Hepatocyte (in vitro differentiated cells): ENCODE results near the gene RASGRP3. TPM values are rescaled to one million over a fixed set of nuclear protein-coding genes. Genes with fewer than 3 reads are reported as not detected.

Experiments
- DNase-seq: peaks from one replicate; pipeline ENCODE4 v3.0.0-alpha.2; 2016; ENCODE audit warnings: low spot score
- H2AFZ ChIP-seq: fragments of 200-600 bp; sonication (generic); 2 replicates; pipeline ENCODE4 v1.6.0; 2016; ENCODE audit warnings: antibody characterized with exemption, mild to moderate bottlenecking
- H3K27ac ChIP-seq: fragments of 200-600 bp; sonication (generic); 2 replicates; pipeline ENCODE4 v1.5.1; 2016; ENCODE audit warnings: mild to moderate bottlenecking
- H3K27me3 ChIP-seq: fragments of 200-600 bp; sonication (generic); 2 replicates; pipeline ENCODE4 v1.6.1; 2016
- H3K36me3 ChIP-seq: fragments of 200-600 bp; sonication (generic); replicated peaks from 2 replicates; pipeline ENCODE4 v1.5.1; 2016; ENCODE audit warnings: low read depth; ENCODE audit not compliant: insufficient read depth
- H3K4me1 ChIP-seq: fragments of 200-600 bp; sonication (generic); 2 replicates; pipeline ENCODE4 v1.5.1; 2016; ENCODE audit warnings: mild to moderate bottlenecking, moderate library complexity; ENCODE audit not compliant: insufficient read depth
- H3K4me2 ChIP-seq: fragments of 200-600 bp; sonication (generic); 2 replicates; pipeline ENCODE4 v1.6.0; 2016
- H3K4me3 ChIP-seq: fragments of 200-600 bp; sonication (generic); 2 replicates; pipeline ENCODE4 v1.5.1; 2016; ENCODE audit warnings: mild to moderate bottlenecking
- H3K79me2 ChIP-seq: fragments of 200-600 bp; sonication (generic); 2 replicates; pipeline ENCODE4 v1.6.0; 2017; ENCODE audit warnings: mild to moderate bottlenecking
- H3K9me2 ChIP-seq: fragments of 200-600 bp; sonication (generic); replicated peaks from 2 replicates; pipeline ENCODE4 v1.6.0; 2017; ENCODE audit warnings: mild to moderate bottlenecking; ENCODE audit not compliant: insufficient read depth
- H3K9me3 ChIP-seq: fragments of 200-600 bp; sonication (generic); 2 replicates; pipeline ENCODE4 v1.5.1; 2016; ENCODE audit warnings: low read depth, mild to moderate bottlenecking
- H4K20me1 ChIP-seq: fragments of 200-600 bp; sonication (generic); 2 replicates; pipeline ENCODE4 v1.6.0; 2016; ENCODE audit warnings: mild to moderate bottlenecking; ENCODE audit not compliant: insufficient read depth, poor library complexity, severe bottlenecking
- CTCF ChIP-seq: fragments of 200-600 bp; sonication (generic); IDR thresholded peaks from 2 replicates; pipeline ENCODE4 v1.5.1; 2016; ENCODE audit warnings: antibody characterized with exemption, mild to moderate bottlenecking; ENCODE audit not compliant: poor library complexity
- EZH2 ChIP-seq: fragments of 200-600 bp; sonication (generic); IDR thresholded peaks from 2 replicates; pipeline ENCODE4 v1.6.1; 2016; ENCODE audit warnings: antibody characterized with exemption, mild to moderate bottlenecking, borderline replicate concordance
- EZH2phosphoT487 ChIP-seq: fragments of 200-600 bp; sonication (generic); IDR thresholded peaks from one replicate; pipeline ENCODE4 v1.6.1; 2018; ENCODE audit warnings: antibody characterized with exemption, mild to moderate bottlenecking, low read depth, moderate library complexity; ENCODE audit not compliant: unreplicated experiment, severe bottlenecking
- WGBS: methylation state at CpG from one replicate; pipeline ENCODE4 v1.1.6; 2016; ENCODE audit warnings: low lambda C conversion rate; ENCODE audit errors: missing lambda C conversion rate; 5-methylcytosine and 5-hydroxymethylcytosine counted together
- polyA plus RNA-seq: library from polyadenylated mRNA; unstranded; fragments of >200 nt; fragmentation: Nextera tagmentation; extraction: Ambion mirVana; gene quantifications from 2 replicates; pipeline ENCODE4 v1.2.1, GENCODE V29; 2016
- total RNA-seq: library from RNA; depleted of rRNA; stranded (reverse); fragments of >200 nt; gene quantifications from 2 replicates; pipeline ENCODE4 v1.2.3, GENCODE V29; 2014

RASGRP3 gene
- total and polyA plus RNA-seq, 2 experiments from 2014 or later, result 1.7 to 8.6 TPM

- Histone ChIP-seq H2AFZ (no peak overlapping the region), H3K4me2 (no peak overlapping the region), H3K79me2 (no peaks in the 10 kb centered on the region), H3K9me3 (no peaks in the 10 kb centered on the region), H4K20me1 (no peaks in the 10 kb centered on the region), H3K27ac (no peak overlapping the region), H3K4me1 (no peaks in the 10 kb centered on the region), H3K4me3 (no peak overlapping the region), H3K9me2 (no peaks in the 10 kb centered on the region), H3K36me3 (no peaks in the 10 kb centered on the region), H3K27me3 (no peaks in the 10 kb centered on the region)
- no peak for DNase-seq
- TF ChIP-seq EZH2, result no peak
- TF ChIP-seq EZH2phosphoT487, result no peak
- TF ChIP-seq CTCF, result no peak
- WGBS, result 94% methylated on average over 5 of the region's 5 CpGs
Measured at GRCh38 chr2:33579227-33579626, 102.8 kb downstream of the RASGRP3 start.

- Histone ChIP-seq H3K4me3 (no peak overlapping the region), H3K9me3 (no peaks in the 10 kb centered on the region), H3K27me3 (no peaks in the 10 kb centered on the region), H3K4me2 (no peak overlapping the region), H3K9me2 (no peaks in the 10 kb centered on the region), H3K27ac (no peak overlapping the region), H3K4me1 (no peaks in the 10 kb centered on the region), H3K36me3 (no peaks in the 10 kb centered on the region), H2AFZ (no peak overlapping the region), H3K79me2 (no peaks in the 10 kb centered on the region), H4K20me1 (no peaks in the 10 kb centered on the region)
- no peak for DNase-seq
- TF ChIP-seq EZH2phosphoT487, result no peak
- no peak for TF ChIP-seq CTCF
- no peak for TF ChIP-seq EZH2
- WGBS, result 81% methylated on average over 5 of the region's 5 CpGs
Measured at GRCh38 chr2:33581872-33582271, 105.4 kb downstream of the RASGRP3 start.

- H3K4me1 ChIP-seq, result no peaks in the 10 kb centered on the region
- no peaks in the 10 kb centered on the region for H3K27me3 ChIP-seq
- no peak overlapping the region for H3K4me2 ChIP-seq
- H3K79me2 ChIP-seq, result no peaks in the 10 kb centered on the region
- 7% methylated on average over 2 of the region's 2 CpGs for WGBS
- no peaks in the 10 kb centered on the region for H3K9me2 ChIP-seq
- no peaks in the 10 kb centered on the region for H3K36me3 ChIP-seq
- no peak overlapping the region for H3K4me3 ChIP-seq
- H3K9me3 ChIP-seq, result no peaks in the 10 kb centered on the region
- peak; percentile 87 for TF ChIP-seq CTCF
- TF ChIP-seq EZH2phosphoT487, result no peak
- TF ChIP-seq EZH2, result no peak
- DNase-seq, result peak; percentile 49
- H3K27ac ChIP-seq, result no peak overlapping the region
- no peaks in the 10 kb centered on the region for H4K20me1 ChIP-seq
- no peak overlapping the region for H2AFZ ChIP-seq
Measured at GRCh38 chr2:33583194-33583938, 106.9 kb downstream of the RASGRP3 start.
